Activated CD8-positive, alpha-beta memory T cell treated with anti-CD3 and anti-CD28 coated beads for 1 hour (primary cell): ENCODE measurements around the gene KIZ.

Experiments
- DNase-seq, 2 donors: peaks; one replicate each; pipeline ENCODE4 v3.0.0-alpha.2; 2020; ENCODE audit warnings: low read depth in 1 of 2; ENCODE audit errors: extremely low read depth in 1 of 2

Gene KIZ

DNA sequence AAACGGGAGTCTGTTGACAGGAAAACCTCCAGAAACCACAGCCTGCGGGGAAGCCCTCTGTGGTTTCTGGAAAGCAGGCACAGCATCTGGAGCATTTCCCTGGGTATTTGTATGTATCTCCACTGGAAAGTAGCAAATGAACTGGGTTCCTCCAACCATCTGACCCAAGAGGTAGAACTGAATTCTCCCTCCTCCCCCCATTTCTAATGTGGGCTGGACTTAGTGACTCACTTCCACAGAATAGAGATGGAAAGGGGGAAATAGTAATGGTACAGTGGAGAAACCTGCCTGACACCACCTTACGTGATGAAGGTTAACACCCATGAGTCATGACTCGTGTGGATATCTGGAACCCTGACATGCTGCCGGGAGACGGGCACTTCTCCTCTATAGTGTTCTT, 125.4 kb downstream of the KIZ start:
- DNase-seq, result no peak

DNA sequence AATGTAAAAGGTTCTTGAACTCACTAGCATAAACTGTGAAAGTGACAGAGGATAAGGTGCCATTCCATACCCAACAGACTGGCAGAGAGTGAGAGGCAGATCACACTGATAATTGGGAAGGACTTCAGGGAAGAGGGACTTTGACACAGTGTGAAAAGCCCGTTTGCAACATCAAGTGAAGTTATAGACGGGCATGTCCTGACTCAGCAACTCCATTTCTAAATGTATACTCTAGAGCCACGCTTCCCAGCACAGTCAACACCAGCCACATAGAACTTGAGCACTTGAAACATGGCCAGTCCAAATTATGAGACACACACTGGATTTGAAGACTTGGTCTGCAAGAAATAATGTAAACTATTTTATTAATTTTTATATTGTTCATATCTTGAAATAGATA, 131.3 kb downstream of the KIZ start:
- DNase-seq, result no peak

DNA sequence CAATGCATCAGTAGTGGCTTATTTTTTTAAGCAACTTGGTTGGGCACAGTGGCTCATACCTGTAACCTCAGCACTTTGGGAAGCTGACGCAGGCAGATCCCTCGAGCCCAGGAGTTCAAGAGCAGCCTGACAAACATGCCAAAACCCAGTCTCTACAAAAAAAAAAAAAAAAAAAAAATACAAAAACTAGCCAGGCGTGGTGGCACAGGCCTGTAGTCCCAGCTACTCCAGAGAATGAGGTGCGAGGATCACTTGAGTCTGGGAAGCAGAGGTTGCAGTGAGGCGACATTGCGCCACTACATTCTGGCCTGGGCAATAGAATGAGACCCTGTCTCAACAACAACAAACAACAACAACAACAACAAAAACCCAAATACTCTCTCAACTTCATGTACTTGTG, 132.5 kb downstream of the KIZ start:
- DNase-seq, result no peak

DNA sequence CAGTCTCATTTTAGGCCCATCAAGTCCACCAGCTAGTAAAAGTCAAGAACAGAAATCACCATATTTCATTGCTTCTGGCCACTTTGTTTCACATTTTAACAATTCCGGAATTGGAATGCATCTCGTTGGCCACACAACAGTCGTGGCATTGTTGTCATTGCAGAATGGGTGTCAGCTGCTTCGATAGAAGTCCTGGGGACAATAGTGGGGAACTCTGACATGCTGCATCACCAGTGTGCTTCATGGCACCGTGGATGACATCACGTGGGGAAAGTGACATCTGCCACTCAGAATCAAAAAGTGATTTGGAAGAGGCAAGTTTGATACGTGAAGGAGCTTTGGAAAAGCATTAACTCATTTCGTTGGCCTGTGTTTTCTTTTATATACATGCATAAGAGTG, 133.5 kb downstream of the KIZ start:
- DNase-seq, result no peak

DNA sequence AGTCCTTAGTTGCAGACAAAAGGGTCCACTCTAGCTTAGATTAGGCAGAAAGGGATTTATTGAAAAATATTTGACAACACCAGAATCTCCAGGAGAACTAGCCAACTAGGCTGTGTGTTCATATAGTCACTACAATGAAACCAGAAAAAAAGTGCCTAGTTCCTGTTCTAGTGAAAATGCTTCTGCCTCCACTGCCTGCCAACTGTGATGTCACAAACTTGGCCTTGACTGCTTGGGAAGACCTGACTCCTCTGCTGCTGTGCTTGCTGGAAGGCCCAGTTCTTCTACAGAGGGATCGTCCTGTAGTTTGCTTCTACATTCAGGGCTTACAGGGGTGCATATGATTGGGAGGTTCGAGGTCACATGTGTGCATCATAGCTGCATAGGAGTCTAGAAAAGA, 136.9 kb downstream of the KIZ start:
- DNase-seq, result no peak

DNA sequence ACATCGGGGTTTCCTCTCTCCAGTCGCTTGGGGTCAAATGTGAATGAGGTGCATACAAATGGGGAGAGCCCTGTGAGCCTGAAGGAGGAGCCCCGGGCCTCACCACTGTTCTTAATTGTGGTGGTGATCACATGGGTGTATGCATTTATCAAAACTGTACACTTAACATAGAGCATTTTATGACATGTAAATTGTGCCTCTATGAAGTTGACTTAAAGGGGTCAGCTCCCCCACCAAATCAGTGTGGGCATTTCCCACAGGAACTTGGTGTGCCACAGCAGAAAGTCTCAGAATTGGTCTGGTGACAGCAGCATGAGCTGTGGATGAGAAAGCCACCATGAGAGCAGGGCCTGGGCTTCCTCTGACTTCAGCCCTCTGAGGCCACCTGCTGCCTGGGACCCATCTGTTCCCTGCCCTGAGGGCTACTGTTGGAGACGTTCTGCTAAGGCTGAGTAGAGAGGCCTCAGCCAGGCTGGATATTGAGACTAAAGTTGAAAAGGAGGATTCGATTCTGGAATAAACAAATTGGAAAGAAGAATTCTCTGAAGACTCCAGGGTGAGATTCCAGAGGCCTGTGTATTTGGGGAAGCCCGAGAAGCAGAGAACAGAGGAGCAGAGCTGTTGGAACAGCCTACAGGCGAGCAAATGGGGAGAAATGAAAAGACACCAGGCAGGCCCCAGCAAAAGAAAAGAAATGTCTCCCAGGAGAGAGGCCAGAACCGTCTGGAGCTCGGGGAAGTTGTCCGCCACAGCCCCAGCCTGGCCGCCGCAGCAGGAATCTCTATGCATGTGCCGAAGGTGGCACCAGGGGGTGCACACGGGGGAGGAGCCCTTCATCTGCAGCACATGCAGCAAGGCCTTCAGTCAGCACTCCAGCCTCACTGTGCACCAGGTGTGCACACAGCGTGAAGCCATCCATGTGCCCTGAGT, 139.6 kb downstream of the KIZ start:
- DNase-seq, result no peak

DNA sequence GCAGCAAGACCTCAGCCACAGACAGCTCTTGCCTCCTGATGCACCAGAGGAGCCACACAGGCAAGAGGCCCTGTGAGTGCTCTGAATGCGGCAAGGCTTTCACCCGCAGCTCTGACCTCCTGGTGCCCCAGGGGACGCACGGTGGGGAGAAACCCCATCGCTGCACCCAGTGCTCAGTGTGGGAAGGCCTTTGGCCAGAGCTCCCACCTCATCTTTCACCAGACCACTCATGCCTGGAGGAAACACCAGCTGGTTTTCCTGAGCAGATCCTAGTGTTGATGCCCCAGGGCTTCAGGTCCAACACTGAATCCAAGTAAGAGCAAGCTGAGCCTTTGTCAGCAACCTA, 140.3 kb downstream of the KIZ start:
- DNase-seq, result no peak

DNA sequence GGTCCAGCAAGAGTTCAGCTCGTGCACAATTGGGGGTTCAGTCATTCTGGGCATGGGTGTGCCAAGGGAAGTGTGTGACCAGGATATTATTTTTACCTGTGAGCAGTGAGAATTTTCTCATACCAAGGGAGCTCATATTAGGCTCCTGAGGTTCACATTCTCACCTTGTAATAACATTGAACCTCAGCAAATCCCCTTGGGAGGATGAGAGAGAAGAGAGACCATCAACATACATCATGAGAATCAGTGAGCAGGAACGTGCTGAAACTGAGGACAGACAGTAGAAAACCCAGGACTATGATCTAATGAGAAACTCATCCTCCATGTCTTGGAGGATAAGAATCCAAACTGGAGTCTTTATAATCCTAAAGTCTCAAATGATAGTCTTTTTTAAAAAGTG, 143.9 kb downstream of the KIZ start:
- no peak for DNase-seq

DNA sequence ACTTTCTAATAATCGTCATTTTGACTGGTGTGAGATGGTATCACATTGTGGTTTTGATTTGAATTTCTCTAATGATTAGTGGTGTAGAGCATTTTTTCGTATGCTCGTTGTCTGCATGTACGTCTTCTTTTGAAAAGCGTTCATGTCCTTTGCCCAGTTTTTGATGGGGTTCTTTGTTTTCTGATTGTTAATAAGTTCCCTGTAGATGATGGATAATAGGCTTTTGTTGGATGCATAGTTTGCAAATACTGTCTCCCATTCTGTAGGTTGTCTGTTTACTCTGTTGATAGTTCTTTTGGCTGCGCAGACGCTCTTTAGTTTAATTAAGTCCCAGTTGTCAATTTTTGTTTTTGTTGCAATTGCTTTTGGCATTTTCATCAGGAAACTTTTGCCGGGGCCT, 144.9 kb downstream of the KIZ start:
- no peak for DNase-seq

DNA sequence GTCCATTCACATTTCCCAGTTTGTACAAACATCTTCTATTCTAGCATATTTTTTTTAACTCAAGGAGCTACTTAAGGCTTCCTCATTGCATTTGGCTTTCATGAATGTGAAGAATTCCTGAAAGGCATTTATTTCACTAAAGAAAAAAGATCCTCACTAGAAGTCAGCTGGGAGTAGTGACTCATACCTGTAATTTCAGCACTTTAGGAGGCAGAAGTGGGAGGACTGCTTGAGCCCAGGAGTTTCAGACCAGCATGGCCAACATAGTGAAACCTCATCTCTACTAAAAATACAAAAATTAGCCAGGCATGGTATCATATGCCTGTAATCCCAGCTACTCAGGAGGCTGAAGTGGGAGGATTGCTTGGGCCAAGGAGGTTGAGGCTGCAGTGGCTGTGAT, 146.4 kb downstream of the KIZ start:
- DNase-seq, result no peak

DNA sequence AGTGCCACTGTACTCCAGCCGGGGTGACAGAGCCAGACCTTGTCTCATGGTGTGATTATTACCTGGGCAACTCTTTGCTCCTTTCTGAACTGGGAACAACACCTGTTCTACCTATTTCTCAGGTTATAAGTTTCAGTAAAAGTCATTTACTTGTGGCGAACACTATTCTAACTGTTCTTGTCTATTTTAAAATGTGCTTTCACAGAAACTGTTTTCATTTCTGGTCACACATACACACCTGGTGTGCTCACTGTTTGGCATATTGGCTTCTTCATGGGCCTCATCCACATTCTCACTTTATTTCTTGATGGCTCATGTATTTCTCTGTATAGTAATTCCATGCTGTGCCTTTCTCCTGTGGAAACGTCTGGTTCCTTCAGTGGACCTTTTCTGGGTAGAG, 146.8 kb downstream of the KIZ start:
- DNase-seq, result no peak

DNA sequence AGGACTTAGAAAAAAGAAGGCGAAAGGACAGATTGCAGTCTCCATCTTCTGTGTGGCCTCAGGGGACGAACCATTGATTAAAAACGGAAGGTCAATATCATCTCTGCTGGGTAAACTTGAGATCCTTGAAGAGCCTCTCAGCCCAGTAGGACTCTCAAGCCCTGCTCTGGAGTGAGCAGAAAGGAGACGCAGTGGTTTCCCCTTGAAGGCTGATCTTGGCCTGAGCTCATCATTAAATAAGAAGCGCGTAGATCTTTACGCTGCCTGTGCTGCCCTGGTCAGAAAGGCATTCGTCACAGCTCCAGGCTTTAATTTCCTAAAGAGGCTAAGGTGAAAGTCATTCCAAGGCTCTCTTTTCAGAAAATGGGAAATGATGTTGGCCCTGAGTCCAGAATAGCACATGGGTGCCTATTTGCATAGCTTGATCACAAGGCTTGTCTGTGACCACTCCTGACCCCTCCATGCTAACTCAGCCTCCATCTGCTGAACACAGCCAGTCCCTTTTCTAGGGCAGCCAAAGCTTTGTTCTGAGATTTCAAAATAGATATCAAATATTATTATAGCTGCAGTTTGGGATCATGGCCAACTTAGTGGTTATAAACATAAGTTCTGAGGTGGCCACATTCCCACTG, 148.0 kb downstream of the KIZ start:
- DNase-seq, result no peak

DNA sequence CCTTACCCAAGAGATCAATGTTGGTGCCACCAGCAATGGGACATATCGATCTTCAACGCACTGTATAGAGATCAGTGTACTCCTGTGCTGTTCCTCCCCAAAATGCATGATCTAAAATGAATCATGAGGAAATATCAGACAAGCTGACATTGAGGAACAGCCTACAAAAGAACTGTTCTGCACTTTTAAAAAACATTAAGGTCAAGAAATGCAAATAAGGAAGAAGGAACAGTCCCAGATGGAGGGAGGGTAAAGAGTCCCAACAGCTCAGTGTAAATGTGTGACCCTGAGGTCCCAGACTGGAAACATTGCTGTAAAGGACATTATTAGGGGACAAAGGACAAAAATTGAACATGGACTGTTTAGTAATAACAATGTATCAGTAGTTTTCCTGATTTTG, 152.9 kb downstream of the KIZ start:
- DNase-seq, result no peak

DNA sequence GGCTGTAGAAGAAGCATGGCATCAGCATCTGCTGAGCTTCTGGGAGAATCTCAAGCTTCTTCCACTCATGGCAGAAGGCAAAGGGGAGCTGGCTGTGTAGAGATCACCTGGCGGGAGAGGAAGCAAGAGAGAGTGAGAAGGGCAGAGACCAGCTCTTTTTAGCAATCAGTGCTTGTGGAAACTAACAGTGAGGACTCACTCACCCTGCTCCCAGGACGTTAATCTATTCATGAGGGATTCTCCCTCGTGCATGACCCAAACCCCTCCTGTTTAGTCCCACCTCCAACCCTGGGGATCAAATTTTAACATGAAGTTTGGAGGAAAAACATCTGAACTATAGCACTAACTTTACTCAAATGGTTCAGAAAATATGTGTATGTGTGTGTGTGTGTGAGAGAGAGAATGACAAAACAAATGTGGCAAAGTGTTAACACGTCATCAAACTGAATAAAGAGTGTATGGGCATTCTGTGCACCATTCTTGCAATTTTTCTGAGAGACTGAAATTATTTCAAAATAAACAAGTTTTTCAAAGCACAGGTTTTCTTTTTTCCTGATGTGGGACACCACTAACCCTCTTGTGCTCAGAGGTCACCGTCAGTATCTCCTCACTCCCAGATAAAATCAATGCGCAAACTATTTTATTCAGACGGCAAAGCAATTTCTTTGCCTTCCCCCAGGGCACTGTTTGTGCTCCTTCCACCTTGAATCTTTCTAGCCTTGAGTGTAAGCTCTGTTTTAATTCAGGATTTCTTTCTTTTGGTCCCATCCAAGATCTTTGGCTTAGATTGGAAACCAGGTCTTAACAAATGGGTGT, 154.0 kb downstream of the KIZ start:
- no peak for DNase-seq

DNA sequence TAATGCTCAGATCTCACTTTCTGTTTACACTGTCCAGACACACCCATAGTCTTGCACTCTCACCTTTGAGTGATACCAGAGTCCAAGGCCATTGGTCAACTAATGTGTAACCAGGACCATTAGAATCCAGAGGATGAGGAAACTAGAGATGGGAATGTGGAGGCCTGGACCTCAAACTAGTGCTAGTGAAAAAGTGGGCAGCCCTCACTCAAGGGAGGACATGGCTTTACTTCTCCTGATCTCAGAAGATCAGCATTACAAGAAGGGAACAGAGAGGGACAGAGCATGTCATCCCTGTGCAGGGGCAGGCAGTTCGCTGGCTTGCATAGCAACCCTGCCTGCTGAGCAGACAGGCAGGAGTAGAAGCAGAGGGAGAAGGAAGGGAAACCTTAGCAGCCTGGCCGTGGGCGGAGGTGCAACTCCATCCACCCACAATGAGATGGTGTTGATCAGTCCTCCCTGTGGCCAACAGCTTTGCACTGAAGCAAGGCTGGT, 154.7 kb downstream of the KIZ start:
- DNase-seq, result no peak

DNA sequence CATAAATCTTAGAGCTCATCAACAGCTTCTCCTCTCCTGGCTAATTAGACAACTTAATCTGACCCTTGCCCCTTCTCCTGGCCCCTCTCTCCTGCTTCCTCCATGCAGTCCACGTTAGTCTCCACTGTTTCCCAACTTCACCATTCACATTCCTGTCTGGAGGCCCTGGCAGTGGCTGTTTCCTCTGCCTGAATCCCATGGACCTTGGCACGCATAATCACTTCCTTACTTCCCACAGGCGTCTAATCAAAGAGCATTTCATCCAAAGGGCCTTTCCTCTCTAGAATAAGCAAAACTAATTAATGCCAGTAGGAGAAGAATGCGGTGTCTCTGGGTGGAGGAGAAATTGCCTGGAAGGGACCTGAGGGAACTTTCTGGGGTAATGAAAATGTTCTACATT, 160.9 kb downstream of the KIZ start:
- no peak for DNase-seq

DNA sequence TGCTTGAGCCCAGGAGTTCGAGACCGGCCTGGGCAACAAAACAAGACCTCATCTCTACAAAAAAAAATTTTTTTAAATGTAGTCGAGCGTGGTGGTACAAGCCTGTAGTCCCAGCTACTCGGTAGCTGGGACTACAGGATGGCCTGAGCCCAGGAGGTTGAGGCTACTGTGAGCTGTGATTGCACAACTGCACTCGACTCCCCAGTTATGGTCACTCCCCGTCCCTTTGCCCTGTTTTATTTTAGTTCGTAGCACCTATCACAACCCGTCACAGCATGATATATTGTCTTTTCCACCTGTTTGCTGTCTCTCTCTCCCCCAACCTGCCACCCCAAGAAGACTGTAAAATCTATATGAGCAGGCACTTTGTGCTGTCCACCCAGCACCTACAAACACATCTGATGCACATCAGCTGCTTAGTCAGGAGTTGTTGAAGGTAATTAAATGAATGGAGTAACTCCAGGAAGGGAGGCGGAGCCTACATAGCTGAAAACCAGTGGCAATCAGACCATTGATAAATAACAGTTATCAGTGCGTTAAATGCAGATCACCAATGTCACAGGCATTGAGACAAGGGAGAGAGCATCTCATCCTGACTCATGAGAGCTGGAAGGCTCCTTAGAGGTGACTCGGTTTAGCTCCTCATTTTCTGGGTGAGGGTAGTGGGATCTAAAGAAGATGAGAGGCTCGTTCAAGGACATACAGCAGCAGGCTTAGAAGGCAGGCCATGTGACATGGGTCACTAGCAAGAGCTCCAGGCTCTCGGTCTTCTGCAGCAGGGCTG, 162.9 kb downstream of the KIZ start:
- DNase-seq, result no peak

DNA sequence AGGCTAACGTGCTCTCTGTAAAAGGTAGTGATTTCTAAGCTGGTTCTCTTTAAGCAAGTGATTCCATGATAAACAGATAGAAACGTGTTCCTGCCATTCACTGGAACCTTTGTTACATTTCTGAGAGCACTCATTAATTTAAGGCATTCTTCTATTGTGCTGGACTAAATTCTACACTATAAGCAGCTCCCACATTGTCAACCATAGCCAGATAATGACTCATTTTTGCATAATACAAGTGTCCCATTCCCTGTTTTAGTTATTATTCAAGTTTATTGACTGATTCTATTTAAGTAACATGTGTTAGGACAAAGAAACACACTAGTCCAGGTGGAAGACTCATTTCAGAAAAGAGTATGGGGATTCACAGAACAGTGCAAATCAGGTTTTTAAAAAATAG, 163.8 kb downstream of the KIZ start:
- no peak for DNase-seq

DNA sequence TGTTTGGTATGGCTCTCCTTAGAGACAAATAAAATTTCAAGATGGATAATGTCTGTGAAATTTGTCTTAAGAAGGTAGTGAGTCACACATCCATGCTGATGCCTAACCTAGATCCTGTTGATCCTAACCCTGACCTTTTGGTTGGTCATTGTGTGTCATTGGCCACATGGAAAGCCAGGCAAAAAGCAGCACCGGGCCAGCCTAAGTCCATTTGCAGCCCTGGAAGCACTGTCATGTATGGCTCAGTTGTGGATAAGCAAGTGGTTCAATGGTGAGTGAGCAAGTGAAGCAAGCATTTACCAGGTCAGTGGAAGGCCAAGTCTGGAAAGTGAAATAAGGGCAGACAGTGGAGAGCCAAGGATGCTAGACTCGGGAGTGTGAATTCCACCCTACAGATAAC, 165.1 kb downstream of the KIZ start:
- no peak for DNase-seq

DNA sequence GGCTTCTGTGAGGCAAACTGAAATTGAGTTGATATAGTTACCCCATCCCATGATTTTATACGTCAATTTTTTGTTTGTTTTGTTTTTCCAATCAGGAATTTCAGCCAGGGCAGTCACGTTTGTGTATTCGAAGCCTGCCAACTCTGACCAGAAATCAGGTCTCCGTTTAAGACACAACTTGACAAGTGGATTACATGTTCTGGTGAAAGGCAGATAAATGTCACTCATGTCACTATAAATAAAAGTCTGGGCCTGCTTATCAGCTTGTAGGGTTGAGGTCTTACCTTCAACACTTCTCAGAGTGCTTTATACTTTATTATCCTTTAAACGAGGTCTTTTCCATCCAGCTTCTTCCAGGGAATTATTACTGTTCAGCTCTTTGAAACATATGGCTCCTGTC, 168.9 kb downstream of the KIZ start:
- DNase-seq, result no peak
